Cardiac muscle cell (in vitro differentiated cells and primary cell): Measurements from ENCODE around the gene GABRA4. TPM values are rescaled to one million over a fixed set of nuclear protein-coding genes. Genes with fewer than 3 reads are reported as not detected.

ENCODE experiments used
- DNase-seq, 2 donors: peaks; one replicate each; pipeline versions ENCODE4 v3.0.0 to v3.0.0-alpha.2; 2010 to 2017; ENCODE audit warnings: low read depth in 1 of 2, low spot score in 1 of 2
- H3K27ac ChIP-seq: fragments of 200-600 bp; sonication (generic); 2 replicates; pipeline ENCODE4 v1.5.1; 2016
- H3K27me3 ChIP-seq: fragments of 200-600 bp; sonication (generic); 2 replicates; pipeline ENCODE4 v1.6.0; 2016; ENCODE audit warnings: control low read depth
- H3K36me3 ChIP-seq: fragments of 200-600 bp; sonication (generic); 2 replicates; pipeline ENCODE4 v1.5.1; 2016; ENCODE audit warnings: control low read depth
- H3K4me1 ChIP-seq: fragments of 200-600 bp; sonication (generic); 2 replicates; pipeline ENCODE4 v1.8.1; 2017; ENCODE audit warnings: low read depth, mild to moderate bottlenecking, mixed run types
- H3K4me3 ChIP-seq: fragments of 200-600 bp; sonication (generic); 2 replicates; pipeline ENCODE4 v1.5.1; 2016; ENCODE audit warnings: mild to moderate bottlenecking
- H3K9me3 ChIP-seq: fragments of 200-600 bp; sonication (generic); 2 replicates; pipeline ENCODE4 v1.5.1; 2017; ENCODE audit warnings: low read depth, mild to moderate bottlenecking, control low read depth
- CTCF ChIP-seq: IDR thresholded peaks from 2 replicates; pipeline ENCODE4 v1.5.1; 2012; ENCODE audit warnings: low read depth, mild to moderate bottlenecking, low read length
- polyA plus RNA-seq: library from polyadenylated mRNA; unstranded; fragments of >200 nt; fragmentation: Nextera tagmentation; extraction: Ambion mirVana; gene quantifications from 2 replicates; pipeline ENCODE4 v1.2.1, GENCODE V29; 2016
- total RNA-seq: library from RNA; depleted of rRNA; stranded (reverse); fragments of >200 nt; gene quantifications from 2 replicates; pipeline ENCODE4 v1.2.3, GENCODE V29; 2016

GABRA4 gene
- total and polyA plus RNA-seq, 2 experiments from 2014 or later, result 0.03 to 0.45 TPM

GRCh38 chr4:46967631-46968030, 25.8 kb downstream of the GABRA4 start:
- Histone ChIP-seq H3K36me3 (no peaks in the 10 kb centered on the region), H3K9me3 (no peaks in the 10 kb centered on the region), H3K4me3 (no peak overlapping the region), H3K27ac (no peak overlapping the region), H3K27me3 (no peaks in the 10 kb centered on the region), H3K4me1 (no peaks in the 10 kb centered on the region)
- TF ChIP-seq CTCF, result no peak
- DNase-seq, result no peak

- H3K36me3 ChIP-seq, result no peaks in the 10 kb centered on the region
- no peaks in the 10 kb centered on the region for H3K9me3 ChIP-seq
- no peak for TF ChIP-seq CTCF
- no peaks in the 10 kb centered on the region for H3K4me1 ChIP-seq
- no peak overlapping the region for H3K4me3 ChIP-seq
- DNase-seq, result no peak
- H3K27ac ChIP-seq, result no peak overlapping the region
- no peaks in the 10 kb centered on the region for H3K27me3 ChIP-seq
Measured at GRCh38 chr4:46958742-46959488, 34.5 kb downstream of the GABRA4 start.

- no peak for DNase-seq
- Histone ChIP-seq H3K4me1 (no peaks in the 10 kb centered on the region), H3K27ac (no peak overlapping the region), H3K9me3 (no peaks in the 10 kb centered on the region), H3K36me3 (no peaks in the 10 kb centered on the region), H3K4me3 (no peak overlapping the region), H3K27me3 (no peaks in the 10 kb centered on the region)
- no peak for TF ChIP-seq CTCF
Measured at GRCh38 chr4:46956451-46956850, 36.9 kb downstream of the GABRA4 start.

- Histone ChIP-seq H3K4me3 (no peak overlapping the region), H3K4me1 (no peaks in the 10 kb centered on the region)
- TF ChIP-seq CTCF, result no peak
Measured at GRCh38 chr4:46955601-46956000, 37.8 kb downstream of the GABRA4 start.

GRCh38 chr4:46954643-46955042, 38.7 kb downstream of the GABRA4 start:
- Histone ChIP-seq H3K9me3 (no peaks in the 10 kb centered on the region), H3K36me3 (no peaks in the 10 kb centered on the region), H3K4me1 (peaks cover 7% of the 10 kb centered on the region), H3K27ac (no peak overlapping the region), H3K4me3 (no peak overlapping the region), H3K27me3 (no peaks in the 10 kb centered on the region)
- DNase-seq, result no peak
- TF ChIP-seq CTCF, result no peak

More at GRCh38 chr4:46955601-46956000, 37.8 kb downstream of the GABRA4 start:
- H3K27ac ChIP-seq, result no peak overlapping the region
- DNase-seq, result no peak
- H3K9me3 ChIP-seq, result no peaks in the 10 kb centered on the region
- H3K27me3 ChIP-seq, result no peaks in the 10 kb centered on the region
- no peaks in the 10 kb centered on the region for H3K36me3 ChIP-seq

- Histone ChIP-seq H3K36me3 (no peaks in the 10 kb centered on the region), H3K9me3 (no peaks in the 10 kb centered on the region), H3K27me3 (no peaks in the 10 kb centered on the region), H3K4me3 (no peak overlapping the region), H3K4me1 (peaks cover 7% of the 10 kb centered on the region), H3K27ac (no peak overlapping the region)
- DNase-seq, result no peak
- no peak for TF ChIP-seq CTCF
Measured at GRCh38 chr4:46953564-46953963, 39.8 kb downstream of the GABRA4 start.
